ENCODE measurements around the gene PLOD1.
"Not testable (repeated sequence)": the region's sequence is repeated elsewhere in the genome, so short reads cannot be mapped to it uniquely, and the experiment has no call there.

Gene PLOD1

GRCh38 chr1:11935057-11935412 lies 518 bp downstream of the PLOD1 start:
- peak overlapping the region; percentile 82; the same call in 1 of the 2 replicates for H3K27ac ChIP-seq
- H3K4me3 ChIP-seq (ENCODE audit: low read depth, low read length) = peak overlapping the region; percentile 57
- no peaks in the 10 kb centered on the region for H3K9me3 ChIP-seq (ENCODE audit: severe bottlenecking)
- H3K27me3 ChIP-seq (ENCODE audit: insufficient read depth, low read depth, severe bottlenecking) = no peaks in the 10 kb centered on the region
- peaks cover 7% of the 10 kb centered on the region; the same call in 1 of the 2 replicates for H3K36me3 ChIP-seq
- no peak for TF ChIP-seq CTCF (IDR thresholded peaks at IDR 0.05; ENCODE audit: low read depth, low read length)
- DNase-seq = no peak

- H3K36me3 ChIP-seq; DNase-seq; H3K4me3 ChIP-seq (ENCODE audit: low read depth, low read length); H3K9me3 ChIP-seq (ENCODE audit: severe bottlenecking); H3K27ac ChIP-seq; H3K27me3 ChIP-seq (ENCODE audit: insufficient read depth, low read depth, severe bottlenecking): not testable (repeated sequence)
These were observed 1.2 kb downstream of the PLOD1 start for GRCh38 chr1:11935733-11936132.

- peak; percentile 34 for DNase-seq
- H3K4me3 ChIP-seq (ENCODE audit: low read depth, low read length) = no peak overlapping the region
- H3K27me3 ChIP-seq (ENCODE audit: insufficient read depth, low read depth, severe bottlenecking) = no peaks in the 10 kb centered on the region
- TF ChIP-seq CTCF (IDR thresholded peaks at IDR 0.05; ENCODE audit: low read depth, low read length) = no peak
- H3K9me3 ChIP-seq (ENCODE audit: severe bottlenecking) = no peaks in the 10 kb centered on the region
- H3K27ac ChIP-seq = no peak overlapping the region; the same call in 1 of the 2 replicates
- peaks cover 7% of the 10 kb centered on the region; the same call in 1 of the 2 replicates for H3K36me3 ChIP-seq
These were observed 4.4 kb downstream of the PLOD1 start for GRCh38 chr1:11938722-11939526.

- not testable (repeated sequence) for H3K9me3 ChIP-seq (ENCODE audit: severe bottlenecking); H3K36me3 ChIP-seq; H3K4me3 ChIP-seq (ENCODE audit: low read depth, low read length); DNase-seq; H3K27ac ChIP-seq; H3K27me3 ChIP-seq (ENCODE audit: insufficient read depth, low read depth, severe bottlenecking)
These were observed 5.3 kb downstream of the PLOD1 start for GRCh38 chr1:11939794-11940193.

- Histone ChIP-seq H3K36me3 (peaks cover 7% of the 10 kb centered on the region; the same call in 1 of the 2 replicates), H3K27me3 (ENCODE audit: insufficient read depth, low read depth, severe bottlenecking) (no peaks in the 10 kb centered on the region), H3K27ac (no peak overlapping the region), H3K4me3 (ENCODE audit: low read depth, low read length) (no peak overlapping the region), H3K9me3 (ENCODE audit: severe bottlenecking) (no peaks in the 10 kb centered on the region)
- DNase-seq = no peak
- no peak for TF ChIP-seq CTCF (IDR thresholded peaks at IDR 0.05; ENCODE audit: low read depth, low read length)
These were observed 5.9 kb downstream of the PLOD1 start for GRCh38 chr1:11940260-11940921.

GRCh38 chr1:11942280-11942679 lies 7.8 kb downstream of the PLOD1 start:
- H3K9me3 ChIP-seq (ENCODE audit: severe bottlenecking) = no peaks in the 10 kb centered on the region
- H3K4me3 ChIP-seq (ENCODE audit: low read depth, low read length) = no peak overlapping the region
- H3K27ac ChIP-seq = no peak overlapping the region
- H3K27me3 ChIP-seq (ENCODE audit: insufficient read depth, low read depth, severe bottlenecking) = no peaks in the 10 kb centered on the region
- no peak for DNase-seq
- TF ChIP-seq CTCF (IDR thresholded peaks at IDR 0.05; ENCODE audit: low read depth, low read length) = no peak
- H3K36me3 ChIP-seq = peaks cover 3% of the 10 kb centered on the region; the same call in 1 of the 2 replicates
